ENCODE measurements around the gene NEK3.
"Not testable (repeated sequence)": the region's sequence is repeated elsewhere in the genome, so short reads cannot be mapped to it uniquely, and the experiment has no call there.

NEK3 gene

GRCh38 chr13:52193587-52194183 is 34.3 kb upstream of the NEK3 start:
- H3K27me3 ChIP-seq (ENCODE audit: control insufficient read depth, insufficient read depth, low read length); H3K4me1 ChIP-seq (ENCODE audit: control insufficient read depth, insufficient read depth, low read length); H3K36me3 ChIP-seq (ENCODE audit: control insufficient read depth, insufficient read depth, low read length); H3K9me3 ChIP-seq (ENCODE audit: control insufficient read depth, insufficient read depth, low read length): not testable (repeated sequence)
- Histone ChIP-seq H3K4me3 (ENCODE audit: low read depth, low read length) (peak overlapping the region; percentile 82), H3K9ac (ENCODE audit: low read depth, low read length) (peak overlapping the region; percentile 86), H3K27ac (ENCODE audit: low read depth, low read length) (peak overlapping the region; percentile 73)

GRCh38 chr13:52187424-52188187 is 28.2 kb upstream of the NEK3 start:
- not testable (repeated sequence) for H3K9me3 ChIP-seq (ENCODE audit: control insufficient read depth, insufficient read depth, low read length); H3K4me3 ChIP-seq (ENCODE audit: low read depth, low read length); H3K27me3 ChIP-seq (ENCODE audit: control insufficient read depth, insufficient read depth, low read length); H3K4me1 ChIP-seq (ENCODE audit: control insufficient read depth, insufficient read depth, low read length); H3K9ac ChIP-seq (ENCODE audit: low read depth, low read length)
- peak overlapping the region; percentile 45 for H3K27ac ChIP-seq (ENCODE audit: low read depth, low read length)
- peaks cover 38% of the 10 kb centered on the region for H3K36me3 ChIP-seq (ENCODE audit: control insufficient read depth, insufficient read depth, low read length)

- no peaks in the 10 kb centered on the region for H3K9me3 ChIP-seq (ENCODE audit: control insufficient read depth, insufficient read depth, low read length)
- H3K36me3 ChIP-seq (ENCODE audit: control insufficient read depth, insufficient read depth, low read length) = peaks cover 38% of the 10 kb centered on the region
- H3K4me3 ChIP-seq (ENCODE audit: low read depth, low read length) = no peak overlapping the region
- no peaks in the 10 kb centered on the region for H3K4me1 ChIP-seq (ENCODE audit: control insufficient read depth, insufficient read depth, low read length)
- H3K27ac ChIP-seq (ENCODE audit: low read depth, low read length) = peak overlapping the region; percentile 45
- H3K27me3 ChIP-seq (ENCODE audit: control insufficient read depth, insufficient read depth, low read length) = no peaks in the 10 kb centered on the region
- no peak overlapping the region for H3K9ac ChIP-seq (ENCODE audit: low read depth, low read length)
These were observed 27.6 kb upstream of the NEK3 start for GRCh38 chr13:52187029-52187423.

- H3K4me1 ChIP-seq (ENCODE audit: control insufficient read depth, insufficient read depth, low read length); H3K9ac ChIP-seq (ENCODE audit: low read depth, low read length); H3K27me3 ChIP-seq (ENCODE audit: control insufficient read depth, insufficient read depth, low read length); H3K9me3 ChIP-seq (ENCODE audit: control insufficient read depth, insufficient read depth, low read length); H3K27ac ChIP-seq (ENCODE audit: low read depth, low read length); H3K4me3 ChIP-seq (ENCODE audit: low read depth, low read length): not testable (repeated sequence)
- peaks cover 50% of the 10 kb centered on the region for H3K36me3 ChIP-seq (ENCODE audit: control insufficient read depth, insufficient read depth, low read length)
These were observed 22.0 kb upstream of the NEK3 start for GRCh38 chr13:52181316-52181954.

GRCh38 chr13:52179925-52180324 is 20.5 kb upstream of the NEK3 start:
- Histone ChIP-seq H3K36me3 (ENCODE audit: control insufficient read depth, insufficient read depth, low read length) (peaks cover 52% of the 10 kb centered on the region), H3K9ac (ENCODE audit: low read depth, low read length) (no peak overlapping the region), H3K4me1 (ENCODE audit: control insufficient read depth, insufficient read depth, low read length) (no peaks in the 10 kb centered on the region), H3K27me3 (ENCODE audit: control insufficient read depth, insufficient read depth, low read length) (no peaks in the 10 kb centered on the region), H3K27ac (ENCODE audit: low read depth, low read length) (no peak overlapping the region), H3K9me3 (ENCODE audit: control insufficient read depth, insufficient read depth, low read length) (no peaks in the 10 kb centered on the region), H3K4me3 (ENCODE audit: low read depth, low read length) (no peak overlapping the region)

GRCh38 chr13:52177276-52177675 is 17.9 kb upstream of the NEK3 start:
- Histone ChIP-seq H3K27ac (ENCODE audit: low read depth, low read length) (no peak overlapping the region), H3K9me3 (ENCODE audit: control insufficient read depth, insufficient read depth, low read length) (no peaks in the 10 kb centered on the region), H3K27me3 (ENCODE audit: control insufficient read depth, insufficient read depth, low read length) (no peaks in the 10 kb centered on the region), H3K4me3 (ENCODE audit: low read depth, low read length) (no peak overlapping the region), H3K36me3 (ENCODE audit: control insufficient read depth, insufficient read depth, low read length) (peaks cover 63% of the 10 kb centered on the region), H3K9ac (ENCODE audit: low read depth, low read length) (no peak overlapping the region), H3K4me1 (ENCODE audit: control insufficient read depth, insufficient read depth, low read length) (no peaks in the 10 kb centered on the region)

GRCh38 chr13:52173970-52174369 is 14.6 kb upstream of the NEK3 start:
- not testable (repeated sequence) for H3K27me3 ChIP-seq (ENCODE audit: control insufficient read depth, insufficient read depth, low read length); H3K27ac ChIP-seq (ENCODE audit: low read depth, low read length); H3K4me3 ChIP-seq (ENCODE audit: low read depth, low read length); H3K9me3 ChIP-seq (ENCODE audit: control insufficient read depth, insufficient read depth, low read length); H3K4me1 ChIP-seq (ENCODE audit: control insufficient read depth, insufficient read depth, low read length); H3K9ac ChIP-seq (ENCODE audit: low read depth, low read length)
- H3K36me3 ChIP-seq (ENCODE audit: control insufficient read depth, insufficient read depth, low read length) = peaks cover 70% of the 10 kb centered on the region

- no peak overlapping the region for H3K4me3 ChIP-seq (ENCODE audit: low read depth, low read length)
These were observed 14.0 kb upstream of the NEK3 start for GRCh38 chr13:52173373-52173772.

GRCh38 chr13:52171686-52172085 is 12.3 kb upstream of the NEK3 start:
- H3K9ac ChIP-seq (ENCODE audit: low read depth, low read length); H3K4me3 ChIP-seq (ENCODE audit: low read depth, low read length); H3K9me3 ChIP-seq (ENCODE audit: control insufficient read depth, insufficient read depth, low read length); H3K27ac ChIP-seq (ENCODE audit: low read depth, low read length); H3K27me3 ChIP-seq (ENCODE audit: control insufficient read depth, insufficient read depth, low read length); H3K4me1 ChIP-seq (ENCODE audit: control insufficient read depth, insufficient read depth, low read length): not testable (repeated sequence)
- peaks cover 80% of the 10 kb centered on the region for H3K36me3 ChIP-seq (ENCODE audit: control insufficient read depth, insufficient read depth, low read length)

More at GRCh38 chr13:52173373-52173772, 14.0 kb upstream of the NEK3 start:
- Histone ChIP-seq H3K4me1 (ENCODE audit: control insufficient read depth, insufficient read depth, low read length) (no peaks in the 10 kb centered on the region), H3K27me3 (ENCODE audit: control insufficient read depth, insufficient read depth, low read length) (no peaks in the 10 kb centered on the region), H3K27ac (ENCODE audit: low read depth, low read length) (no peak overlapping the region), H3K9me3 (ENCODE audit: control insufficient read depth, insufficient read depth, low read length) (no peaks in the 10 kb centered on the region), H3K9ac (ENCODE audit: low read depth, low read length) (no peak overlapping the region), H3K36me3 (ENCODE audit: control insufficient read depth, insufficient read depth, low read length) (peaks cover 72% of the 10 kb centered on the region)

GRCh38 chr13:52170828-52171391 is 11.5 kb upstream of the NEK3 start:
- not testable (repeated sequence) for H3K27ac ChIP-seq (ENCODE audit: low read depth, low read length); H3K27me3 ChIP-seq (ENCODE audit: control insufficient read depth, insufficient read depth, low read length); H3K9me3 ChIP-seq (ENCODE audit: control insufficient read depth, insufficient read depth, low read length); H3K4me1 ChIP-seq (ENCODE audit: control insufficient read depth, insufficient read depth, low read length); H3K9ac ChIP-seq (ENCODE audit: low read depth, low read length); H3K4me3 ChIP-seq (ENCODE audit: low read depth, low read length)
- H3K36me3 ChIP-seq (ENCODE audit: control insufficient read depth, insufficient read depth, low read length) = peaks cover 80% of the 10 kb centered on the region

- no peaks in the 10 kb centered on the region for H3K4me1 ChIP-seq (ENCODE audit: control insufficient read depth, insufficient read depth, low read length)
- H3K36me3 ChIP-seq (ENCODE audit: control insufficient read depth, insufficient read depth, low read length) = peaks cover 69% of the 10 kb centered on the region
These were observed 10.4 kb upstream of the NEK3 start for GRCh38 chr13:52169839-52170238.

More at GRCh38 chr13:52169839-52170238, 10.4 kb upstream of the NEK3 start:
- H3K4me3 ChIP-seq (ENCODE audit: low read depth, low read length) = no peak overlapping the region
- no peak overlapping the region for H3K9ac ChIP-seq (ENCODE audit: low read depth, low read length)
- H3K27me3 ChIP-seq (ENCODE audit: control insufficient read depth, insufficient read depth, low read length) = no peaks in the 10 kb centered on the region
- no peak overlapping the region for H3K27ac ChIP-seq (ENCODE audit: low read depth, low read length)
- no peaks in the 10 kb centered on the region for H3K9me3 ChIP-seq (ENCODE audit: control insufficient read depth, insufficient read depth, low read length)
